DND-41 (cell line): ENCODE data around the gene CCDC74B.
"Not testable (repeated sequence)": the region's sequence is repeated elsewhere in the genome, so short reads cannot be mapped to it uniquely, and the experiment has no call there.

Source experiments
- ATAC-seq: fragments of 200-7000 bp; cut with Tn5 transposase; 3 replicates; pipeline ENCODE4 v1.9.1; 2021; ENCODE audit warnings: low read depth; ENCODE audit not compliant: insufficient read depth
- DNase-seq: peaks from one replicate; pipeline ENCODE4 v3.0.0-alpha.2; 2020
- H2AFZ ChIP-seq: 2 replicates; pipeline ENCODE4 v1.6.0; 2012; ENCODE audit warnings: low read depth, low read length
- H3K27ac ChIP-seq: 2 replicates; pipeline ENCODE4 v1.5.1; 2012; ENCODE audit warnings: low read length, inconsistent platforms
- H3K27me3 ChIP-seq: fragments of 200-600 bp; sonication (generic); 2 replicates; pipeline ENCODE4 v1.6.0; 2012; ENCODE audit warnings: low read length, mild to moderate bottlenecking, inconsistent platforms; ENCODE audit not compliant: insufficient read depth, poor library complexity
- H3K36me3 ChIP-seq: 2 replicates; pipeline ENCODE4 v1.5.1; 2012; ENCODE audit warnings: low read length, inconsistent platforms; ENCODE audit not compliant: insufficient read depth
- H3K4me1 ChIP-seq: 2 replicates; pipeline ENCODE4 v1.5.1; 2012; ENCODE audit warnings: mild to moderate bottlenecking, low read length; ENCODE audit not compliant: insufficient read depth
- H3K4me2 ChIP-seq: 2 replicates; pipeline ENCODE4 v1.6.0; 2012; ENCODE audit warnings: mild to moderate bottlenecking, moderate library complexity, low read length, inconsistent platforms; ENCODE audit not compliant: insufficient read depth
- H3K4me3 ChIP-seq, 2 experiments: fragments of 200-600 bp in 1 of 2; shearing (Covaris generic) in 1 of 2; 2 replicates each; pipeline ENCODE4 v1.5.1; 2012 to 2016; ENCODE audit warnings: inconsistent platforms in 2 of 2, low read length in 2 of 2, mild to moderate bottlenecking in 2 of 2, low read depth in 1 of 2, moderate library complexity in 1 of 2
- H3K79me2 ChIP-seq: 2 replicates; pipeline ENCODE4 v1.6.0; 2012; ENCODE audit warnings: low read length, inconsistent platforms; ENCODE audit not compliant: insufficient read depth
- H3K9ac ChIP-seq: 2 replicates; pipeline ENCODE4 v1.6.0; 2012; ENCODE audit warnings: low read depth, mild to moderate bottlenecking, inconsistent platforms, low read length, moderate library complexity
- H3K9me3 ChIP-seq: 2 replicates; pipeline ENCODE4 v1.5.1; 2012; ENCODE audit warnings: low read length, moderate library complexity, mild to moderate bottlenecking, inconsistent platforms; ENCODE audit not compliant: insufficient read depth, severe bottlenecking
- H4K20me1 ChIP-seq: 2 replicates; pipeline ENCODE4 v1.6.0; 2012; ENCODE audit warnings: low read length; ENCODE audit not compliant: insufficient read depth
- CTCF ChIP-seq: IDR thresholded peaks from 2 replicates; pipeline ENCODE4 v1.5.1; 2012; ENCODE audit warnings: borderline replicate concordance, low read length, moderate library complexity, mild to moderate bottlenecking; ENCODE audit not compliant: poor library complexity, severe bottlenecking; ENCODE audit errors: extremely low read depth
- EZH2 ChIP-seq: IDR thresholded peaks from 3 replicates; pipeline ENCODE4 v1.6.1; 2012; ENCODE audit warnings: borderline replicate concordance, low read depth, mild to moderate bottlenecking, moderate library complexity, low read length, inconsistent platforms; ENCODE audit not compliant: severe bottlenecking

Gene CCDC74B

DNA sequence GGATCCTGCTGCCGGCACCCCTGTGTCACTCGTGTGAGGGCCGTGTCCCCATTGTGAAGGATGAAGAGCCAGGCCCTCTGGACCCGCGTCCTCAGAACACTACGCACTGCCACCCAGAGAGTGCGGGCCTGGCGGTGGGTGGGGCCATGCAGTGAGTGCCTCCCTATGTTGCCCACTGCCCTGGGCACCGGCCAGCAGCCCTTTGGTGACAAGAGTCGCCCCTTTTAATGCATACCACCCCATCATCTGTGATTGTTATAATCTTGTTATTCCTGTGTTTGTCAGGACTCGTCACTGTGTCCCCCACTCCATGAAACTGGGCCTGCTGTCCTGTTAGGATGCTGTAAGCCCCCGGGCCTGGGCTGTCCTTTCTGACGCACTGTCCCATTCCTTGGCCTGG lies 6.6 kb downstream of the CCDC74B start:
- H4K20me1 ChIP-seq, H3K9ac ChIP-seq, H3K4me1 ChIP-seq, H3K79me2 ChIP-seq, H2AFZ ChIP-seq, ATAC-seq, H3K27ac ChIP-seq, H3K9me3 ChIP-seq, H3K27me3 ChIP-seq, DNase-seq, H3K36me3 ChIP-seq, H3K4me2 ChIP-seq, H3K4me3 ChIP-seq: not testable (repeated sequence)

- H3K9me3 ChIP-seq, H3K36me3 ChIP-seq, H3K4me2 ChIP-seq, H3K4me1 ChIP-seq, H3K4me3 ChIP-seq, H3K27me3 ChIP-seq, H2AFZ ChIP-seq, ATAC-seq, H3K9ac ChIP-seq, H3K79me2 ChIP-seq, H4K20me1 ChIP-seq, DNase-seq, H3K27ac ChIP-seq: not testable (repeated sequence)
Observed at GRCh38 chr2:130137118-130137517, 7.8 kb downstream of the CCDC74B start.

GRCh38 chr2:130136546-130136945 lies 8.4 kb downstream of the CCDC74B start:
- not testable (repeated sequence) for H3K27me3 ChIP-seq, H3K27ac ChIP-seq, H3K4me2 ChIP-seq, H3K36me3 ChIP-seq, H3K9me3 ChIP-seq, H2AFZ ChIP-seq, H3K9ac ChIP-seq, H3K4me3 ChIP-seq, DNase-seq, H4K20me1 ChIP-seq, H3K79me2 ChIP-seq, H3K4me1 ChIP-seq, ATAC-seq

DNA sequence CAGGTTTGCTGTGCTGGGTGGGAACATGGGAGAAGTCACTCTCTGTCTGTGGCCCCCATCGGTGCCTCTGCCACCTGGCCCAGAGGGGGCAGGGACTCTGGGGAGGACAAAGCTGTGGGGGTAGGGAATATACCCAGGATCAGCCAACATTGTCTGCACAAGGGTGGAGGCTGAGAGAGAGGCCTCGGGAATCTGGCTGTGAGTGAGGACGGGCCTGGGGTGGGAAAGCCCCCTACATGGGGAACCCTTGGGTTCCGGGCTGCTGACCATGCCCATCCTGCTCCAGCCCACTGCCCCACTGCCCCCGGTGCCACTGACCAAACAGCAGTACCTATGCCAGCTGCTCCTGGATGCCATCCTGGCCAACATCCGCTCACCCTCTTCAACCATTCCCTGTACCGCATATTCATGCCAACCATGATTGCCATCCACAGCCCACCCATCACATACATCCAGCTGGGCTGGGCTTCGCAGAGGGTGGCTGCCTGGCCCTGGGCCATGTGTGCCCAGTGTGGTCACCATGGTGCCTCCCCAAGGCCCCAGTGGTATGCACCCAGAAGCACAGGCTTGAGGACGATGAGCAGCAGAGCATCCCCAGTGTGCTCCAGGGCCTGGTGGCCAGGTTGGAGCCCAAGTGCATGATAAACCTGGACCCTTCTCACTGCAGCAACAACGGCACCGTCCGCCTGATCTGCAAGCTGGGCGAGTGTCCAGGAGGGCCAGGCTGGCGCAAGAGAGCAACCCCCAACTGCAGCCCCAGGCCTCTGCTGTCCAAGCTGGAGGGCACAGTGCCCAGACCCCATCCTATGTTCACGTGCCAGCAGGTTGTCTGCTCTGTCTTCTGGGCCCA lies 9.0 kb downstream of the CCDC74B start:
- no peak for TF ChIP-seq EZH2
- TF ChIP-seq CTCF: no peak
- Histone ChIP-seq H3K79me2 (no peaks in the 10 kb centered on the region), H3K36me3 (no peaks in the 10 kb centered on the region), H3K4me3 (no peak overlapping the region), H3K27ac (no peak overlapping the region), H4K20me1 (no peaks in the 10 kb centered on the region), H3K9ac (no peak overlapping the region), H3K4me1 (no peaks in the 10 kb centered on the region), H2AFZ (no peak overlapping the region), H3K27me3 (no peaks in the 10 kb centered on the region), H3K4me2 (no peak overlapping the region), H3K9me3 (no peaks in the 10 kb centered on the region)
- ATAC-seq (no peak), DNase-seq (no peak)

- H3K79me2 ChIP-seq, H3K4me2 ChIP-seq, H3K4me3 ChIP-seq, H3K9me3 ChIP-seq, H3K4me1 ChIP-seq, H3K27ac ChIP-seq, H3K36me3 ChIP-seq, H3K9ac ChIP-seq, H4K20me1 ChIP-seq, H3K27me3 ChIP-seq, ATAC-seq, H2AFZ ChIP-seq, DNase-seq: not testable (repeated sequence)
Observed at GRCh38 chr2:130129120-130129829, 15.6 kb downstream of the CCDC74B start, which contains the start of gene POTEF. Gene POTEF (minus strand): TSS chr2:130129222. CDS start chr2:130120515, 8,707 bp downstream.

DNA sequence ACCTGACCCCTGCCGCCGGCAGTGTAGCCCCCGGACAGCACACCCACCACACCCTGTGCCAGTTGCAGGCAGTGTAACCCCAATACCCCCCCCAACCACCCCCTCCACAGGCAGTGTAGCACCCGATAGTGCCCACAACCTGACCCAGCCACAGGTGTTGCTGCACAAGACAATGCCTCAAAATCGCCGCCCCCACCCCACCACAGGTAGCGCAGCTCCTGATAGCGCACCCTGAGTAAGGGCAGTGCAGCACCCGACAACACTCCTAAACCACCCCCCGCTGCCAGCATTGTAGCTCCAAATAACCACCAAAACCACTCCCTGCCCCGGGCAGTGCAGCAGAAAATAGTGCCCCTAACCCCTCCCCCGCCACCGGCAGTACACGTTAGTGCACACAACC lies 16.4 kb downstream of the CCDC74B start:
- H3K27me3 ChIP-seq, ATAC-seq, H3K9me3 ChIP-seq, H3K36me3 ChIP-seq, H2AFZ ChIP-seq, H4K20me1 ChIP-seq, H3K9ac ChIP-seq, DNase-seq, H3K79me2 ChIP-seq, H3K27ac ChIP-seq, H3K4me3 ChIP-seq, H3K4me1 ChIP-seq, H3K4me2 ChIP-seq: not testable (repeated sequence)

- not testable (repeated sequence) for H3K4me3 ChIP-seq, H3K79me2 ChIP-seq, H3K4me2 ChIP-seq, H3K36me3 ChIP-seq, H3K27me3 ChIP-seq, H3K4me1 ChIP-seq, ATAC-seq, DNase-seq, H2AFZ ChIP-seq, H4K20me1 ChIP-seq, H3K9ac ChIP-seq, H3K9me3 ChIP-seq, H3K27ac ChIP-seq
Observed at GRCh38 chr2:130127726-130128125, 17.2 kb downstream of the CCDC74B start.
